HEK293 (cell line): ENCODE results near the gene L3MBTL3.

Source experiments
- CTCF ChIP-seq: fragments of 450-650 bp; formaldehyde crosslinking; IDR thresholded peaks from 2 replicates; pipeline ENCODE4 v1.5.1; 2016; ENCODE audit warnings: missing biosample characterization, missing genetic modification characterization
- ZNF112 ChIP-seq: fragments of 450-650 bp; formaldehyde crosslinking; IDR thresholded peaks from 2 replicates; pipeline ENCODE4 v1.5.0; 2017; ENCODE audit warnings: missing biosample characterization, missing genetic modification characterization
- ZNF280C ChIP-seq: fragments of 450-650 bp; formaldehyde crosslinking; IDR thresholded peaks from 2 replicates; pipeline ENCODE4 v1.5.1; 2016; ENCODE audit warnings: missing biosample characterization, missing genetic modification characterization
- ZNF629 ChIP-seq: fragments of 450-650 bp; formaldehyde crosslinking; IDR thresholded peaks from 2 replicates; pipeline ENCODE4 v1.5.1; 2017; ENCODE audit warnings: missing biosample characterization, missing genetic modification characterization

- TF ChIP-seq CTCF (tag by site-specific recombination) (no peak), ZNF112 (no peak), ZNF280C (no peak), ZNF629 (tag by site-specific recombination) (no peak)
Observed at GRCh38 chr6:130008236-130008873, 10.0 kb upstream of the L3MBTL3 start.
